ENCODE data around the gene PRR29. TPM values are rescaled to one million over a fixed set of nuclear protein-coding genes. Genes with fewer than 3 reads are reported as not detected.

Gene PRR29
- total and polyA plus RNA-seq, 2 donors (not counting 1 experiment from before 2014, with no cell fraction given), result 0.03 TPM; not detected in 1

DNA sequence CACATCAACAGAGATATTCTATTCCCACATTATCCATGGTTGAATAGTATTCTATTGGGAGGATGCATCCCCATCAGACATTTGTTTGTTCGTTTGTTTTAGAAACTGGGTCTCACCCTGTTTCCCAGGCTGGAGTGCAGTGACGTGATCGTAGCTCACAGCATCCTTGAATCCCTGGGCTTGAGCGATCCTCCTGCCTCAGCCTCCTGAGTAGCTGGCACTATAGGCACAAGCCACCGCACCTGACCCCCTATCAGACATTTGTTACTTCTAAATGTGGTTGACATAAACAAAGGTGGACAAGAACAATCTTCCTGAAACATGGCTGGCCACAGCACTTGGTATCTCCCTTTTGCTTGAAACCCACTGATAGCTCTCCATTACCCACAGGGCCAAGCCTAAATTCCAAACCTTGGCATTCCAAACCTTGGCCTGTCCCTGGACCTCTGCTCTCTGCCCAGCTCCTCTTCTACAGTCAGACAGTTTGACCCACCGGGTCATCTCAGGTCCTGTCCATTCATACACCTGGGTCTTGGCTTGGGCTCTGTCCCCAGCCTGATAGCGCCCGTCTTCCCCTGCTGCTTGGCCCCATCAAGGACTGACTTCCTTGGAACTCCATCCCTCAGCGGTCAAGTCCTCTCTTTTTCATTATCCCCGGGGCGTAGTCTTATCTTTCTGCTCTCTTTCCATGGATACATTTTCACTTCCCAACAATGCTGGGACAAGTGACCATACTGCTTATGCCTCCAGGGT, 1.5 kb upstream of the PRR29 start:
- H3K36me3 ChIP-seq (replicated peaks in 1 of 2; ENCODE audit: control extremely low read depth in 1 of 2, control insufficient read depth in 1 of 2, extremely low read depth in 1 of 2, insufficient read depth in 2 of 2, low read length in 1 of 2), result no peaks in the 10 kb centered on the region
- H2AFZ ChIP-seq (ENCODE audit: insufficient read depth, low read depth, low read length, poor library complexity, severe bottlenecking), result no peak overlapping the region
- H3K4me3 ChIP-seq (ENCODE audit: control extremely low read depth in 1 of 5, extremely low read depth in 1 of 5, insufficient read depth in 1 of 5, low read depth in 2 of 5, low read length in 4 of 5), result no peak overlapping the region
- ATAC-seq (ENCODE audit: low read depth), result no peak
- H3K4me2 ChIP-seq (replicated peaks; ENCODE audit: low read depth, low read length, poor library complexity, severe bottlenecking), result no peak overlapping the region
- Mint-ChIP-seq H3K27me3 (peaks cover 15% of the 10 kb centered on the region), H3K4me3 (peak overlapping the region; percentile 91), H3K4me1 (peaks cover 43% of the 10 kb centered on the region), H3K9me3 (ENCODE audit: insufficient read depth) (no peaks in the 10 kb centered on the region), H3K27ac (peak overlapping the region; percentile 12)
- intact Hi-C loops (cut with micrococcal nuclease), result no loop called here
- H3K4me1 ChIP-seq (ENCODE audit: control insufficient read depth in 2 of 2, insufficient read depth in 2 of 2, low read length in 2 of 2), result peaks cover 31 to 38% of the 10 kb centered on the region in 2 donors
- H4K20me1 ChIP-seq (ENCODE audit: control insufficient read depth, insufficient read depth, low read length, poor library complexity, severe bottlenecking), result peaks cover 8% of the 10 kb centered on the region
- DNase-seq, result no peak
- POLR2A ChIA-PET, result interaction anchor here (0.5 to 0.8 kb wide), 2 partner anchors 50 to 341 kb away, joined by 3 to 4 read pairs; no protein-coding TSS in a partner anchor
- no peaks in the 10 kb centered on the region for H3K9me3 ChIP-seq (ENCODE audit: control extremely low read depth in 1 of 3, control insufficient read depth in 2 of 3, insufficient read depth in 1 of 3, low read length in 2 of 3)
- 95% methylated on average over 9 of the region's 11 CpGs for WGBS (ENCODE audit: insufficient coverage)
- H3K79me2 ChIP-seq (ENCODE audit: control insufficient read depth, insufficient read depth, low read length), result no peaks in the 10 kb centered on the region
- no peak overlapping the region for H3K9ac ChIP-seq (ENCODE audit: low read length)
- H3K27ac ChIP-seq (ENCODE audit: low read length in 2 of 2), result no peak overlapping the region
- no peak for TF ChIP-seq EZH2 (IDR thresholded peaks at IDR 0.05; ENCODE audit: borderline replicate concordance, insufficient read depth, low read depth, low read length, poor library complexity, severe bottlenecking)
- TF ChIP-seq, protein P1, sequence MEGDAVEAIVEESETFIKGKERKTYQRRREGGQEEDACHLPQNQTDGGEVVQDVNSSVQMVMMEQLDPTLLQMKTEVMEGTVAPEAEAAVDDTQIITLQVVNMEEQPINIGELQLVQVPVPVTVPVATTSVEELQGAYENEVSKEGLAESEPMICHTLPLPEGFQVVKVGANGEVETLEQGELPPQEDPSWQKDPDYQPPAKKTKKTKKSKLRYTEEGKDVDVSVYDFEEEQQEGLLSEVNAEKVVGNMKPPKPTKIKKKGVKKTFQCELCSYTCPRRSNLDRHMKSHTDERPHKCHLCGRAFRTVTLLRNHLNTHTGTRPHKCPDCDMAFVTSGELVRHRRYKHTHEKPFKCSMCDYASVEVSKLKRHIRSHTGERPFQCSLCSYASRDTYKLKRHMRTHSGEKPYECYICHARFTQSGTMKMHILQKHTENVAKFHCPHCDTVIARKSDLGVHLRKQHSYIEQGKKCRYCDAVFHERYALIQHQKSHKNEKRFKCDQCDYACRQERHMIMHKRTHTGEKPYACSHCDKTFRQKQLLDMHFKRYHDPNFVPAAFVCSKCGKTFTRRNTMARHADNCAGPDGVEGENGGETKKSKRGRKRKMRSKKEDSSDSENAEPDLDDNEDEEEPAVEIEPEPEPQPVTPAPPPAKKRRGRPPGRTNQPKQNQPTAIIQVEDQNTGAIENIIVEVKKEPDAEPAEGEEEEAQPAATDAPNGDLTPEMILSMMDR (IDR thresholded peaks at IDR 0.05), result no peak
- CTCF ChIA-PET, result interaction anchor here (1.0 to 7.5 kb wide), 5 partner anchors 20 to 85 kb away, joined by 3 to 89 read pairs (median 5); no protein-coding TSS in a partner anchor
- H3K27me3 ChIP-seq (replicated peaks in 1 of 4; ENCODE audit: control extremely low read depth in 1 of 4, control insufficient read depth in 3 of 4, insufficient read depth in 4 of 4, low read length in 3 of 4), result peaks cover 0 to 20% (median 5%) of the 10 kb centered on the region in 4 experiments
